ENCODE data around the gene SERPINA1. TPM values are rescaled to one million over a fixed set of nuclear protein-coding genes. Genes with fewer than 3 reads are reported as not detected.
"Not testable (repeated sequence)": the region's sequence is repeated elsewhere in the genome, so short reads cannot be mapped to it uniquely, and the experiment has no call there.

SERPINA1 gene
- total RNA-seq, 1 experiment from 2014 or later: 235 TPM

GRCh38 chr14:94355191-94355794 is 33.1 kb downstream of the SERPINA1 start:
- intact Hi-C loops (cut with micrococcal nuclease; ENCODE audit: unreplicated experiment): loop anchor here (1.0 kb wide), 2 partner anchors 58 to 131 kb away; no protein-coding TSS in a partner anchor
- no peaks in the 10 kb centered on the region for H3K27me3 Mint-ChIP-seq (ENCODE audit: unreplicated experiment)
- H3K4me3 Mint-ChIP-seq (ENCODE audit: low read depth, unreplicated experiment): no peak overlapping the region
- no TSS peak for BruUV-seq (replicated peaks)
- peaks cover 4% of the 10 kb centered on the region for H3K9me3 Mint-ChIP-seq (ENCODE audit: low read depth, unreplicated experiment)
- CTCF ChIA-PET: interaction anchor here (0.5 to 1.0 kb wide), 7 partner anchors 11 to 225 kb away, joined by 3 to 4 read pairs (median 3); partner anchors contain the start of gene SERPINA1
- peaks cover 27% of the 10 kb centered on the region for H3K4me1 Mint-ChIP-seq (ENCODE audit: low read depth, unreplicated experiment)
- DNase-seq: peak; percentile 48
- TF ChIP-seq CTCF (IDR thresholded peaks at IDR 0.05; ENCODE audit: unreplicated experiment): no peak
- H3K36me3 Mint-ChIP-seq (ENCODE audit: insufficient read depth, unreplicated experiment): no peaks in the 10 kb centered on the region
- no peak overlapping the region for H3K27ac Mint-ChIP-seq (ENCODE audit: unreplicated experiment)

- no peak for DNase-seq
- TF ChIP-seq CTCF (IDR thresholded peaks at IDR 0.05; ENCODE audit: unreplicated experiment): no peak
- CTCF ChIA-PET: interaction anchor here (0.6 to 1.0 kb wide), 6 partner anchors 10 to 131 kb away, joined by 3 to 4 read pairs (median 3); partner anchors contain the start of gene SERPINA1
- no peaks in the 10 kb centered on the region for H3K36me3 Mint-ChIP-seq (ENCODE audit: insufficient read depth, unreplicated experiment)
- intact Hi-C loops (cut with micrococcal nuclease; ENCODE audit: unreplicated experiment): loop anchor here (1.0 kb wide), 2 partner anchors 59 to 132 kb away; no protein-coding TSS in a partner anchor
- H3K4me3 Mint-ChIP-seq (ENCODE audit: low read depth, unreplicated experiment): no peak overlapping the region
- BruUV-seq (replicated peaks): no TSS peak
- H3K27me3 Mint-ChIP-seq (ENCODE audit: unreplicated experiment): no peaks in the 10 kb centered on the region
- no peak overlapping the region for H3K27ac Mint-ChIP-seq (ENCODE audit: unreplicated experiment)
- H3K9me3 Mint-ChIP-seq (ENCODE audit: low read depth, unreplicated experiment): peaks cover 4% of the 10 kb centered on the region
- H3K4me1 Mint-ChIP-seq (ENCODE audit: low read depth, unreplicated experiment): peaks cover 22% of the 10 kb centered on the region
These were observed 33.7 kb downstream of the SERPINA1 start for GRCh38 chr14:94354638-94355185.

GRCh38 chr14:94354190-94354589 is 34.2 kb downstream of the SERPINA1 start:
- BruUV-seq (replicated peaks); H3K9me3 Mint-ChIP-seq (ENCODE audit: low read depth, unreplicated experiment); H3K27ac Mint-ChIP-seq (ENCODE audit: unreplicated experiment); H3K4me3 Mint-ChIP-seq (ENCODE audit: low read depth, unreplicated experiment); DNase-seq; H3K27me3 Mint-ChIP-seq (ENCODE audit: unreplicated experiment); CTCF ChIA-PET; H3K36me3 Mint-ChIP-seq (ENCODE audit: insufficient read depth, unreplicated experiment); intact Hi-C loops (cut with micrococcal nuclease; ENCODE audit: unreplicated experiment): not testable (repeated sequence)
- peaks cover 22% of the 10 kb centered on the region for H3K4me1 Mint-ChIP-seq (ENCODE audit: low read depth, unreplicated experiment)

GRCh38 chr14:94349276-94349675 is 39.1 kb downstream of the SERPINA1 start:
- BruUV-seq (replicated peaks): no TSS peak
- H3K4me1 Mint-ChIP-seq (ENCODE audit: low read depth, unreplicated experiment): peaks cover 8% of the 10 kb centered on the region
- CTCF ChIA-PET: interaction anchor here (0.7 kb wide), 1 partner anchor 150 kb away, joined by 3 read pairs; no protein-coding TSS in a partner anchor
- no peak for DNase-seq
- H3K36me3 Mint-ChIP-seq (ENCODE audit: insufficient read depth, unreplicated experiment): peaks cover 4% of the 10 kb centered on the region
- H3K27ac Mint-ChIP-seq (ENCODE audit: unreplicated experiment): no peak overlapping the region
- no peak for TF ChIP-seq CTCF (IDR thresholded peaks at IDR 0.05; ENCODE audit: unreplicated experiment)
- intact Hi-C loops (cut with micrococcal nuclease; ENCODE audit: unreplicated experiment): no loop called here
- no peak overlapping the region for H3K4me3 Mint-ChIP-seq (ENCODE audit: low read depth, unreplicated experiment)
- H3K9me3 Mint-ChIP-seq (ENCODE audit: low read depth, unreplicated experiment): peaks cover 4% of the 10 kb centered on the region
- H3K27me3 Mint-ChIP-seq (ENCODE audit: unreplicated experiment): no peaks in the 10 kb centered on the region

GRCh38 chr14:94348836-94349235 is 39.6 kb downstream of the SERPINA1 start:
- BruUV-seq (replicated peaks): no TSS peak
- no peak for TF ChIP-seq CTCF (IDR thresholded peaks at IDR 0.05; ENCODE audit: unreplicated experiment)
- CTCF ChIA-PET: no interaction called here
- Mint-ChIP-seq H3K36me3 (ENCODE audit: insufficient read depth, unreplicated experiment) (peaks cover 7% of the 10 kb centered on the region), H3K27me3 (ENCODE audit: unreplicated experiment) (no peaks in the 10 kb centered on the region), H3K9me3 (ENCODE audit: low read depth, unreplicated experiment) (peaks cover 4% of the 10 kb centered on the region), H3K4me1 (ENCODE audit: low read depth, unreplicated experiment) (peaks cover 8% of the 10 kb centered on the region), H3K27ac (ENCODE audit: unreplicated experiment) (no peak overlapping the region), H3K4me3 (ENCODE audit: low read depth, unreplicated experiment) (no peak overlapping the region)
- no peak for DNase-seq
- intact Hi-C loops (cut with micrococcal nuclease; ENCODE audit: unreplicated experiment): no loop called here
